Lung (tissue), 12 donors: ENCODE results near the gene HSD17B11. TPM values are rescaled to one million over a fixed set of nuclear protein-coding genes. Genes with fewer than 3 reads are reported as not detected.

Experiments used
- ATAC-seq: fragments of 200-7000 bp; cut with Tn5 transposase; one replicate; pipeline ENCODE4 v1.9.1; 2020; ENCODE audit warnings: moderate number of reproducible peaks; ENCODE audit not compliant: insufficient read depth, low FRiP score
- DNase-seq, 3 donors: peaks; one replicate each; pipeline ENCODE4 v3.0.0-alpha.2; 2013 to 2017
- H3K27ac ChIP-seq, 2 donors: one replicate each; pipeline ENCODE4 v1.5.1; 2013; ENCODE audit warnings: mild to moderate bottlenecking in 2 of 2, moderate library complexity in 2 of 2, control low read depth in 1 of 2, inconsistent platforms in 1 of 2, low read depth in 1 of 2, low read length in 1 of 2
- H3K27me3 ChIP-seq, 3 donors: one replicate each; pipeline ENCODE4 v1.5.1; 2013; ENCODE audit warnings: low read length in 2 of 3; ENCODE audit not compliant: control insufficient read depth in 3 of 3, insufficient read depth in 3 of 3
- H3K36me3 ChIP-seq, 4 donors: one replicate each; pipeline ENCODE4 v1.5.1; 2013; ENCODE audit warnings: low read length in 4 of 4, mild to moderate bottlenecking in 1 of 4, moderate library complexity in 1 of 4; ENCODE audit not compliant: control insufficient read depth in 4 of 4, insufficient read depth in 4 of 4
- H3K4me1 ChIP-seq, 5 donors: one replicate each; pipeline ENCODE4 v1.5.1; 2013; ENCODE audit warnings: low read length in 5 of 5, mild to moderate bottlenecking in 2 of 5, moderate library complexity in 1 of 5; ENCODE audit not compliant: control insufficient read depth in 5 of 5, insufficient read depth in 5 of 5
- H3K4me3 ChIP-seq: one replicate; pipeline ENCODE4 v1.5.1; 2013; ENCODE audit warnings: mild to moderate bottlenecking, control low read depth, moderate library complexity
- H3K9ac ChIP-seq, 2 donors: one replicate each; pipeline ENCODE4 v1.5.1; 2013; ENCODE audit warnings: low read length in 2 of 2, control low read depth in 1 of 2; ENCODE audit not compliant: insufficient read depth in 1 of 2
- H3K9me3 ChIP-seq, 4 donors: one replicate each; pipeline ENCODE4 v1.5.1; 2013; ENCODE audit warnings: low read length in 3 of 4, mild to moderate bottlenecking in 1 of 4, moderate library complexity in 1 of 4; ENCODE audit not compliant: control insufficient read depth in 4 of 4, insufficient read depth in 3 of 4
- CTCF ChIP-seq: IDR thresholded peaks from 2 replicates; pipeline ENCODE4 v1.5.1; 2012; ENCODE audit warnings: mild to moderate bottlenecking; ENCODE audit errors: control extremely low read depth, extremely low read depth
- WGBS, 2 donors: extraction: QIAGEN DNeasy Blood & Tissue Kit; methylation state at CpG; one replicate each; pipeline ENCODE4 v1.1.7; 2013; 5-methylcytosine and 5-hydroxymethylcytosine counted together
- polyA plus RNA-seq, 2 donors: library from polyadenylated mRNA; stranded (reverse); fragments of 200-250 nt; gene quantifications; one replicate each; pipeline ENCODE4 v1.2.1, GENCODE V29; 2013
- total RNA-seq, 2 donors: library from RNA; depleted of rRNA in 1 of 2; stranded (reverse); fragments of >200 nt in 1 of 2; gene quantifications; one replicate each; pipeline ENCODE4 v1.2.1, GENCODE V29; 2014 to 2021
- donor health status: control.
- donor health status: control.
- donor health status: Bipolar disorder and iron deficiency.
- donor health status: healthy.
- donor health status: DM: yes; HTN: yes; CAD: no.

Gene HSD17B11
- total and polyA plus RNA-seq, 4 donors, result 43.0 to 109 (median 55.4) TPM

GRCh38 chr4:87339440-87339839 is 51.5 kb downstream of the HSD17B11 start:
- H3K9me3 ChIP-seq, result no peaks in the 10 kb centered on the region
- ATAC-seq (no peak), DNase-seq (no peak)
- WGBS, 2 donors, result 89 to 92% methylated on average over 2 of the region's 2 CpGs
- H3K27ac ChIP-seq, result no peak overlapping the region
- peaks cover 5 to 30% (median 16%) of the 10 kb centered on the region in 4 donors for H3K36me3 ChIP-seq
- H3K9ac ChIP-seq, result no peak overlapping the region
- no peak overlapping the region for H3K4me3 ChIP-seq
- H3K4me1 ChIP-seq, result no peaks in the 10 kb centered on the region
- TF ChIP-seq CTCF, result no peak
- no peaks in the 10 kb centered on the region for H3K27me3 ChIP-seq

GRCh38 chr4:87337361-87337760 is 53.6 kb downstream of the HSD17B11 start:
- Histone ChIP-seq H3K9ac (no peak overlapping the region), H3K4me3 (no peak overlapping the region), H3K27ac (no peak overlapping the region), H3K4me1 (no peaks in the 10 kb centered on the region), H3K27me3 (no peaks in the 10 kb centered on the region), H3K36me3 (peaks cover 9 to 35% (median 18%) of the 10 kb centered on the region in 4 donors), H3K9me3 (peaks cover 0 to 9% (median 3%) of the 10 kb centered on the region in 4 donors)
- ATAC-seq (no peak), DNase-seq (no peak)
- WGBS, 2 donors, result 76 to 83% methylated on average over 1 of the region's 1 CpG
- no peak for TF ChIP-seq CTCF

- no peaks in the 10 kb centered on the region for H3K27me3 ChIP-seq
- TF ChIP-seq CTCF, result no peak
- no peak overlapping the region for H3K27ac ChIP-seq
- 95 to 97% methylated on average over 1 of the region's 1 CpG for WGBS, 2 donors
- DNase-seq (no peak), ATAC-seq (no peak)
- H3K36me3 ChIP-seq, result peaks cover 4 to 18% (median 8%) of the 10 kb centered on the region in 4 donors
- no peaks in the 10 kb centered on the region for H3K4me1 ChIP-seq
- peaks cover 0 to 9% (median 3%) of the 10 kb centered on the region in 4 donors for H3K9me3 ChIP-seq
- H3K9ac ChIP-seq, result no peak overlapping the region
- no peak overlapping the region for H3K4me3 ChIP-seq
Measured at GRCh38 chr4:87333267-87333666, 57.7 kb downstream of the HSD17B11 start.

- no peak for ATAC-seq
- 87% methylated on average over 4 of the region's 4 CpGs for WGBS, 2 donors
- no peak for TF ChIP-seq CTCF
- peaks cover 0 to 9% (median 5%) of the 10 kb centered on the region in 4 donors for H3K36me3 ChIP-seq
- no peaks in the 10 kb centered on the region for H3K27me3 ChIP-seq
- H3K9me3 ChIP-seq, result peaks cover 0 to 9% (median 3%) of the 10 kb centered on the region in 4 donors
- H3K9ac ChIP-seq, result no peak overlapping the region
- H3K27ac ChIP-seq, result no peak overlapping the region
- H3K4me1 ChIP-seq, result no peaks in the 10 kb centered on the region
- no peak for DNase-seq
- no peak overlapping the region for H3K4me3 ChIP-seq
Measured at GRCh38 chr4:87330761-87331160, 60.2 kb downstream of the HSD17B11 start.
